HepG2 (cell line): ENCODE data around the gene SBSN. TPM values are rescaled to one million over a fixed set of nuclear protein-coding genes. Genes with fewer than 3 reads are reported as not detected.

Experiments
- CREB3 ChIP-seq: sonication (generic); formaldehyde crosslinking; IDR thresholded peaks from 2 replicates; pipeline ENCODE4 v1.5.0; 2020; ENCODE audit warnings: missing genetic modification reagents
- DNMT3B ChIP-seq: conservative IDR thresholded peaks from 2 replicates; pipeline ENCODE4 v1.6.1; 2016; ENCODE audit warnings: missing biosample characterization, control low read depth
- ELF4 ChIP-seq: sonication (generic); formaldehyde crosslinking; IDR thresholded peaks from 2 replicates; pipeline ENCODE4 v1.5.0; 2020; ENCODE audit warnings: missing genetic modification reagents, mild to moderate bottlenecking, moderate library complexity, borderline replicate concordance
- ERF ChIP-seq: IDR thresholded peaks from 2 replicates; pipeline ENCODE4 v1.6.1; 2018; ENCODE audit warnings: missing biosample characterization, missing genetic modification reagents
- FOSL2 ChIP-seq: sonication (generic); formaldehyde crosslinking; IDR thresholded peaks from 2 replicates; pipeline ENCODE4 v1.4.0; 2020; ENCODE audit warnings: missing genetic modification reagents
- JARID2 ChIP-seq: sonication (generic); formaldehyde crosslinking; IDR thresholded peaks from 2 replicates; pipeline ENCODE4 v1.8.1; 2023; ENCODE audit warnings: missing genetic modification reagents, inconsistent platforms; ENCODE audit not compliant: insufficient replicate concordance
- KIAA2018 ChIP-seq: sonication (generic); formaldehyde crosslinking; IDR thresholded peaks from 2 replicates; pipeline ENCODE4 v1.5.0; 2020; ENCODE audit warnings: mild to moderate bottlenecking, missing genetic modification reagents, borderline replicate concordance
- LCORL ChIP-seq, 2 experiments: fragments of 450-650 bp in 1 of 2; sonication (generic) in 1 of 2; formaldehyde crosslinking in 1 of 2; IDR thresholded peaks; 2 replicates each; pipeline versions ENCODE4 v1.5.0 to v1.6.1; 2017 to 2020; ENCODE audit warnings: antibody characterized with exemption in 1 of 2, missing genetic modification reagents in 1 of 2
- MBD4 ChIP-seq: IDR thresholded peaks from 2 replicates; pipeline ENCODE4 v1.6.1; 2012; ENCODE audit warnings: low read length, inconsistent platforms, borderline replicate concordance
- NFE2L1 ChIP-seq: sonication (generic); formaldehyde crosslinking; IDR thresholded peaks from 2 replicates; pipeline ENCODE4 v1.4.0; 2020; ENCODE audit warnings: missing genetic modification reagents, mild to moderate bottlenecking, borderline replicate concordance
- PTBP1 ChIP-seq: fragments of 200-400 bp; formaldehyde crosslinking; IDR thresholded peaks from 2 replicates; pipeline ENCODE4 v1.6.1; 2018; ENCODE audit warnings: low read length, low read depth; ENCODE audit not compliant: poor library complexity, severe bottlenecking
- SMARCE1 ChIP-seq: fragments of 450-650 bp; IDR thresholded peaks from 2 replicates; pipeline ENCODE4 v1.6.1; 2017; ENCODE audit warnings: borderline replicate concordance
- SNAPC2 ChIP-seq: sonication (generic); formaldehyde crosslinking; IDR thresholded peaks from 2 replicates; pipeline ENCODE4 v1.8.1; 2022; ENCODE audit warnings: mild to moderate bottlenecking, missing genetic modification reagents
- SP2 ChIP-seq: sonication (generic); formaldehyde crosslinking; IDR thresholded peaks from 2 replicates; pipeline ENCODE4 v1.5.1; 2020; ENCODE audit warnings: mild to moderate bottlenecking, missing genetic modification reagents
- ZNF230 ChIP-seq: sonication (generic); formaldehyde crosslinking; IDR thresholded peaks from 2 replicates; pipeline ENCODE4 v1.4.0; 2020; ENCODE audit warnings: mild to moderate bottlenecking, missing genetic modification reagents
- ZNF777 ChIP-seq: sonication (generic); formaldehyde crosslinking; IDR thresholded peaks from 2 replicates; pipeline ENCODE4 v1.4.0; 2020; ENCODE audit warnings: missing genetic modification reagents
- ZSCAN29 ChIP-seq: sonication (generic); formaldehyde crosslinking; conservative IDR thresholded peaks from 2 replicates; pipeline ENCODE4 v1.4.0; 2020; ENCODE audit warnings: mild to moderate bottlenecking, missing genetic modification reagents
- ZZZ3 ChIP-seq: sonication (generic); formaldehyde crosslinking; IDR thresholded peaks from 2 replicates; pipeline ENCODE4 v1.4.0; 2020; ENCODE audit warnings: missing genetic modification reagents, mild to moderate bottlenecking, borderline replicate concordance
- polyA plus RNA-seq, 8 experiments: library from polyadenylated mRNA; depleted of rRNA in 3 of 8; stranded (reverse) in 7 of 8; unstranded in 1 of 8; fragments of >200 nt; fragmentation: Illumina TruSeq in 4 of 8; extraction: Trizol in 4 of 8; gene quantifications; 2 replicates each; pipeline versions ENCODE4 v1.2.1 to v1.2.3, GENCODE V29; 2011 to 2016; ENCODE audit warnings: low read depth in 4 of 8, missing spikeins in 1 of 8, mixed read lengths in 1 of 8; ENCODE audit not compliant: insufficient read depth in 1 of 8
- total RNA-seq, 5 experiments: library from RNA; depleted of rRNA; stranded (reverse); fragments of >200 nt; fragmentation: Illumina TruSeq; extraction: Trizol; gene quantifications; 2 replicates each; pipeline ENCODE4 v1.2.3, GENCODE V29; 2016; ENCODE audit warnings: low read depth in 1 of 5
- TF ChIP-seq, protein P1 (sequence below): sonication (generic); formaldehyde crosslinking; IDR thresholded peaks from 2 replicates; pipeline ENCODE4 v1.4.0; 2020; ENCODE audit warnings: missing genetic modification reagents

SBSN gene
- total and polyA plus RNA-seq, 2 of the 13 experiments (the other 11 are each of a cell fraction or from before 2014, with no cell fraction given): not detected

GRCh38 chr19:35509861-35510625 is 18.1 kb downstream of the SBSN start (continued):
- TF ChIP-seq KIAA2018: no peak
- no peak for TF ChIP-seq MBD4
- 0 out of 2 replicates have a peak, but pooled peaks have one; percentile 62 for TF ChIP-seq ZSCAN29
- TF ChIP-seq, protein P1, sequence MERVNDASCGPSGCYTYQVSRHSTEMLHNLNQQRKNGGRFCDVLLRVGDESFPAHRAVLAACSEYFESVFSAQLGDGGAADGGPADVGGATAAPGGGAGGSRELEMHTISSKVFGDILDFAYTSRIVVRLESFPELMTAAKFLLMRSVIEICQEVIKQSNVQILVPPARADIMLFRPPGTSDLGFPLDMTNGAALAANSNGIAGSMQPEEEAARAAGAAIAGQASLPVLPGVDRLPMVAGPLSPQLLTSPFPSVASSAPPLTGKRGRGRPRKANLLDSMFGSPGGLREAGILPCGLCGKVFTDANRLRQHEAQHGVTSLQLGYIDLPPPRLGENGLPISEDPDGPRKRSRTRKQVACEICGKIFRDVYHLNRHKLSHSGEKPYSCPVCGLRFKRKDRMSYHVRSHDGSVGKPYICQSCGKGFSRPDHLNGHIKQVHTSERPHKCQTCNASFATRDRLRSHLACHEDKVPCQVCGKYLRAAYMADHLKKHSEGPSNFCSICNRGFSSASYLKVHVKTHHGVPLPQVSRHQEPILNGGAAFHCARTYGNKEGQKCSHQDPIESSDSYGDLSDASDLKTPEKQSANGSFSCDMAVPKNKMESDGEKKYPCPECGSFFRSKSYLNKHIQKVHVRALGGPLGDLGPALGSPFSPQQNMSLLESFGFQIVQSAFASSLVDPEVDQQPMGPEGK (CRISPR knock-in tag): peak; percentile 79
- no peak for TF ChIP-seq DNMT3B (CRISPR knock-in tag)
- TF ChIP-seq FOSL2 (CRISPR knock-in tag): peak; percentile 51
- no peak for TF ChIP-seq SP2 (CRISPR knock-in tag)
- TF ChIP-seq ERF (CRISPR knock-in tag): peak; percentile 71; the same call in 1 of the 2 replicates
- no peak for TF ChIP-seq CREB3 (CRISPR knock-in tag)
- TF ChIP-seq PTBP1: no peak
- no peak for TF ChIP-seq ZZZ3 (CRISPR knock-in tag)
- no peak for TF ChIP-seq SMARCE1
- TF ChIP-seq JARID2 (CRISPR knock-in tag): no peak
- TF ChIP-seq ZNF777 (CRISPR knock-in tag): no peak
- TF ChIP-seq ZNF230: no peak
- TF ChIP-seq NFE2L1 (CRISPR knock-in tag): no peak
- no peak for TF ChIP-seq LCORL (IDR thresholded peaks at IDR 0.05)
- peak; percentile 69 for TF ChIP-seq LCORL (CRISPR knock-in tag; IDR thresholded peaks at IDR 0.05)
- no peak for TF ChIP-seq ELF4 (CRISPR knock-in tag)
- no peak for TF ChIP-seq SNAPC2 (CRISPR knock-in tag)
